COLO668 (cell line): ENCODE results near the gene ARMH2.

ENCODE experiments used
- DNase-seq: peaks from one replicate; lab custom pipeline; 2025; ENCODE audit not compliant: unreplicated experiment; lab: John Stamatoyannopoulos, UW

The ARMH2 gene

DNA sequence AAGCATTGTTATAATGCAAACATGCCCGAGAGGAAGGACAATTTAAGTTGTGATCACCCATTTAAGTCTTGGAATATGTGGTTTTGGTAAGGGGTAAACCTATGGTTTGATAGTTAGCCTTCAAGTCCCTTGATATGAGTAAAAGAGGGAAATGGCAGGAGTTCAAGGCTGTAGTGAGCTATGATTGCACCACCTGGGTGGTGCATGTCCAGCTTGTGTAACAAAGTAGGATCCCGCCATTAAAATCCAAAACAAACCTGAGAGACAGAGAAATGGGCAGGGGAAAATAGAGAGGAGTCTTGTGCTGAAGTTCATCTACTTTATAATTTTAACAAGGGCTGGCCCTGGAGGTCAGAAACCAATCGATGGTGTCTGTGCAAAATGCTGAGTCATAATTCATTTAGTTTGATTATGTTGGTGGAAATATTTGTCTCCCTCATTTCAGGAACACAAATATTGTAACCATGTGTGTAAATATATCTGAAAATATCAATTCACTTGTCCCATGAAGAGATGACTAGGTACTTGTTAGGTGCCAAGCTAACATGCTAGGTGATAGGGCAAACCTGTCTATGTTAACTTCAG, 23.2 kb upstream of the ARMH2 start:
- DNase-seq: no peak

DNA sequence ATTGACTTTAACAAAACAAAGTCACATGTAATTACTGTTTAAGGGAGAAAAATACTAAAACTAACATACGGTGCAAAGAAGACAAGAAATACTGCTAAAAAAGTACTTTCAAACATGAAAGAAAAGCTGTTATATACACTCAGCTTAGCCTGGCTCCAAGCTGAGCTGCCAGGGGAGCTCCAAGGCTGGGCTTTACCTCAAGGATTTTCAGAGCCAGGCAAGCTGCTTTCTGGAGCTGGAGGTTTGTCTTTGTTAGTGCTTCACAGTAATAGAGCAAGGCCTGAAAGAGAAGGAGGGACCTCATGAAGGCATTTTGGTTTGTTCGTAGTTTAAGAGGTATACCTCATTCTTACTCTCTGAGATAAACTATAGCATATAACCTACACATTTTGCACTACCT, 19.6 kb upstream of the ARMH2 start:
- DNase-seq: no peak

DNA sequence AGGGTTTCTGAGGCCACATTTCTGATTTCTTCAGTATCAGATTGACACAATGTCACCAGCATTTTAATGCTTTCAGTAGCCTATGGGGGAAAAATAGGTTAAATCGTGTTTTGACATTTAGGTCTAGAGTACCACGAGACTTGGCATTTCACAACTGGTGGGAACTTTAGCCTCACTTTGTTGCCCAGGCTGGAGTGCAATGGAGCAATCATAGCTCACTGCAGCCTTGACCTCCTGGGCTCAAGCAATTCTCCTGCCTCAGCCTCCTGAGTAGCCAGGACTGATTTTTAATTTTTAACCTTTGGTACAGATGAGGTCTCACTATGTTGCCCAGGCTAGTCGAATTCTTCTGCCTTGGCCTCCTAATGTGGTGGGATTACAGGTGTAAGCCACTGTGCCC, 11.0 kb upstream of the ARMH2 start:
- DNase-seq: no peak

DNA sequence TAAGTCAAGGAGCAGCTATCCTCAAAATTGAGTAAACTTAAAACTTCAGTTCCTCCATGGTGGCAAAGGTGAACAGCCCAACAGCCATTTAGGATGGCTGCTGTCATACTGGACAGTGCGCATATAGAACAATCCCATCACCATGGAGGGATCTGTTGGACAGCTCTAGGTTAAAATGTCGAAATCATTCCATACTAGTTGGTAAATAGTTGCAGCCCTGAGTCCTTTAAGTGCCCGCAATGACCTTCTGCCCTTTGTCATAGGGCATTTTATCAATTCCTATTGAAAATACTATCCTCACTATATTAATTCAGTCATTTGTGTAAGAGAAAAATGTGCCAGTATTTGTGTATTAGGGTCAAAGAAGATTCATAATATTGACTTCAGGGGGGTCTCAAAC, 8.9 kb upstream of the ARMH2 start:
- no peak for DNase-seq

DNA sequence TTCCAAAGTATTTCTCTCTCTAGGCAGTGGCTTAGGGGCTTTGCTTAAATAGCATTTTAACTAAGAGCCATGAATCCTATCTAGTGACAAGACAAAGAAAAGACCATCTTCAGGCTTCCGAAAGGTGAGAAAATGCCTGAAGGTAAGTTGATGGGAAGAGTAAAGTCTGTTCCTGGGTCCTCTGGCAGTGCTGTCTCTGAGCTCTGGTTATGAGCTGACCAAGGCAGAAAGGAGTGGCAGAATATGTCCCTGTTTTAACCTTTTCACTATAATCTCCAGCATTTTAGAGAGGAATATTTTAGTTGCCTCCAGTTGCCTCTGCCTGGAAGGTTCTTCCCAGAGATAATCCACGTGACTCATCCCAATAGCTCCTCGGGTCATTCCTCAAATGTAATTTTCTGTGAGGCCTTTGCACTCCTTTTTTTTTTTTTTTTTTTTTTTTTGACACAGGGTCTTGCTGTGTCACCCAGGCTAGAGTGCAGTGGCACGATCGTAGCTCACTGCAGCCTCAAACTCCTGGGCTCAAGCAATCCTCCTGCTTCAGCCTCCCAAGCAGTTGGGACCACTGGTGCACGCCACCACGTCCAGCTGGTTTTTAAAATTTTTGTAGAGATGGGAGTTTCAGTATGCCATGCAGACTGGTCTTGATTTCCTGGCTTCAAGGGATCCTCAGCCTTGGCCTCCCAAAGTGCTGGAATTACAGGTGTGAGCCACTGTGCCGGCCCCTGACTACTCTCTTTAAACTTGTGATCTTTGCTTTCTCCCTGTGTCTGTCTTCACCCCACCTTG, 3.7 kb upstream of the ARMH2 start:
- no peak for DNase-seq

DNA sequence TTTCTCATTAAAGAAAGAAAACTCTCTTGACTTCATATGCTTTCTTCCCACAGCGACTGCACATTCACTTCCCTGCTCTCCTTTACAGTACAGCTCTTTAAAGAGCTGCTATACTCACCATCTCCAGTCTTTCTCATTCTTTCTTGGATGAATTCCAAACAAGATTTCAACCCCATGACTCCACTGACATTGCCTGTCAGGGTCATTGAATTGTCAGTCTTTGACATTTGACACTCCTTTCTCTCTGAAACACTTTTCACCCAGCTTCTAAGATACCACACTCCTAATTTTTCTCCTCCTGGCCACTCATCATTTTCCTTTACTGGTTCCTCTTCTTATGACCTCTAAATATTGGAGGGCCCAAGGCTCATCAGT, 811 bp upstream of the ARMH2 start:
- DNase-seq: no peak

DNA sequence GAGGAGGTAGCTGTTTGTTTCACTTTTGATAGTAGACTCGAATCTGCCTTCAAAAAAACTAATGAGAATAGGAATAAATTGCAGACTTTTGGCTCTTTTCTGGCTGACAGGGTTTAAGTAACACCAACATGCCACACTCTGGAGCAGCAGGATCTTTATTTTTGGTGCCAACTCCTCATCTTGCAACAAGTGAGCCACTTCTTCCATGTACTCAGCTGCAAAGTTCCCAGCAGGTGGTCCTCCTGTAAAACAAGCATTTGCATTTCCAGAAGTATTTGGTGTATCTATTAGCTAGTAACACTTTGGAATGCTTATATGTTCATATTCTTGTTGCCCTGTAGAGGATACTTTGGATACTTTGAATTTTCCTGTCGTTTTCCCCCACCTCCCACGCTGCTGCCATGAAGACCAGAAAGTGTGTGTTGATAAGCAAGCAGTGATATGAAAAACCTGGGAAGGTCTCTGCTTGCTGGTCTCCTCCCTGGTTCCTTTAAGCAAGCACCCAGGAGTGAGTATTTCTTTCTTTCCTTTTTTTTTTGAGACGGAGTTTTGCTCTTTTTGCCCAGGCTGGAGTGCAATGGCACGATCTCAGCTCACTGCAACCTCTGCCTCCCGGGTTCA, 1.0 kb downstream of the ARMH2 start:
- no peak for DNase-seq

DNA sequence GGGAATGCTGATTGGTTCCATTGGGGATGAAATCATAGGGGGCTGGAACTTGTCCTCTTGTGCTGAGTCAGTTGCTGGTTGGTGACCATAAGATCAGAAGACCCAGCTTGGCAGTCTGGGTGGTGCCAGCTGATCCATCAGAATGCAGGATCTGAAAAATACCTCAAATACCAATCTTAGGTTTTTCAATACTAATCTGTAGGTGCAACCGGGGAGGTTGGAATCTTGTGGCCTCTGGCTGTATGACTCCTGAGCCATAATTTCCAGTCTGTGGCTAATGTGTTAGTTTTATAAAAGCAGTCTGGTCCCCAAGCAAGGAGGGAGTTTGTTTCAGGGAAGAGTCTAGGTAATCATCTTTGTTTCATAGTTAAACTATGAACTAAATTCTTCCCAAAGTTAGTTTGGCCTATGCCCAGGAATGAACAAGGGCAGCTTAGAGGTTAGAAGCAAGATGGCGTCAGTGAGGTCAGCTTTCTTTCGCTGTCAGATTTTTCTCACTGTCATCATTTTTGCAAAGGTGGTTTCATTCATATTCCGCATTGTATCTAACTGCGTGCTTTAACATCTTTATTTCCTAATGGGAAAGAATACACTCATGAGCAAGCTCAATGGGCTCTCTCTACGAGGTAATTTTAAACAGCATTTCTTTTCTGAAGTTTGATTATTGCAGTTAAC, 2.0 kb downstream of the ARMH2 start:
- no peak for DNase-seq

DNA sequence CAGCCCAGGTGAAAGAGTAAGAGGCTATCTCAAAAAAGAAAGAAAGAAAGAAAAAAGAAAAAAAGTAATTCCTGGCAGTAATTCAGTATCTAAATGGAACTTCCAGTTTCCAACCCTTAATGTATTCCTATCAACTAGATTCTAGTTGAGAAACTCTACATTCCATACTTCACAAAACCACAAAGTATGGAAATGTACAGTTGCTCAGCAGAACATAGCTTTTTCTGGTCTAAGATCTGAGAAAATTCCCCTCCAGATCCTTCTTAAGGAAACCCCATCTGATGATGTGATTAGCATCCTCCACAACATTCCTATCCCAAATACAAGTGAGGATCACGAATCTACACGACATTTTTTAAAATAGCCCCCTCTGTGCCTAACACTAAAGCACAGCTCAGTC, 3.6 kb downstream of the ARMH2 start:
- no peak for DNase-seq

DNA sequence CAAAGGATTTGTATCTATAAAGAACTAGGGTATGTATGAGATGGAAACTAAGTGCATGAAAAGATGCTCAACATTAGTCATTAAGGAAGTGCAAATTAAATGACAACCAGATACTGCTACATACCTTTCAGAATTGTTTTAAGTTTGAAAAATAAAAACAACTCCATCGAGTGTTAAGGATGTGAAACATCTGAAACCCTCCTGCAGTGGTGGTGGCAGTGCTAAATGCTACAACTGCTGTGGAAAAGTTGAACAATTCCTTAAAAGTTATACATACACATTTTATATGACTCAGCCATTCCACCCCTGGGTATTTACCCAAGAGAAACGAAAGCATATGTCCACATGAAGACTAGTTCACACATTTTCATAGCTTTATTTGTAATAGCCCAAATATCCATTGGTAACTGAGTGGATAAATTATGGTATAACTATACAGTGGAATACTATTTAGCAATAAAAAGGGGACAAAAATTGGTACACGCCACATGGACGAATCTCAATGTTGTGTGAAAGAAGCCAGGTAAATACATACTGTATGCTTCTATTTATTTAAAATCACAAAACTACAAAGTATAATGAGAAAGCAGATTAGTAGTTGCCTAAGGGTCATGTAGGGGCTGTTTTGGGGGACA, 10.6 kb downstream of the ARMH2 start:
- DNase-seq: no peak

DNA sequence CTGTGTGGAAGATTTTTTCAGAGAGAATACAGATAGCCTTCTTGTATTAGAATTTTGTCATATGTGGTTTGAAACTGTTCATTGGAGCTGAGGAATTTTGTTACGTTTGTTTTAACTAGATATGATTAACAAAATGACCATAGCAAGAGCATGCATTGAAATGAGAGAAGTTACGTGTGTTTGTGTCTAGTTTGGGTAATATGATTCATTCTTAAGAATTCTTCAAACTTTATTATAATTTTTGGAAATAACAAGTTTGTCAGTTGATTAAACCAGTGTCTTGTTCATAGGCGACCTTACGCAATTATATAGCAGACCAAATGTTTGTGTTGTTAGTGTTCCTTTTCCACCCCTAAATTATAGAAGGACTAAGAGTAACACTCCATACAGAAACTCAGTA, 18.5 kb downstream of the ARMH2 start:
- DNase-seq: no peak

DNA sequence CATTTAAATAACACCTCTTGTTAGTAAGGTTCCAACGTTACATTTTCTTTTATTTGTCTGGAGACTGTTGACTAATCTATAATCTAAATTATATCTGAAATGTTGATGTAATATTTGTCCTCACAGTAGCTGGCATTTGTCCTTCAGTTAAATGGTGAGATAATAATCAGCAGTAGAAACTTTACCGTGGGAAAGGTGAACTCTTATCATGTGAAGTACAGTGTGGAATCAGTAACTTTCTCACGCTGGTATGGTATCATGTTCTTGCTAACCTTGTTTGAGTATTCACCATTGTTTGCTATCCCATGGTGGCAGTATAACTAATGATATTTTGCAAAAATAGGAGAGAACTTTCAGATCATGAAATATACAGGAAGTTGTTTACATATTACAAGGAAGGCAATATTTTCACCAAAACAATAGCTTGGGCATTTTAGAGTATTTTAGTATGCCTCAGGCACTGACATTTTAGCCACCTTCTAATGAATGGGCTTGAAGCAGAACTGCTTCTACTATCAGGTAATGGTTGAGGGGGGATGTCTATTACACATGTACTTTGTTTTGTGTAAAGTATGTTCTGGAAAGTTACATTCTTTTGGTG, 19.2 kb downstream of the ARMH2 start:
- no peak for DNase-seq

DNA sequence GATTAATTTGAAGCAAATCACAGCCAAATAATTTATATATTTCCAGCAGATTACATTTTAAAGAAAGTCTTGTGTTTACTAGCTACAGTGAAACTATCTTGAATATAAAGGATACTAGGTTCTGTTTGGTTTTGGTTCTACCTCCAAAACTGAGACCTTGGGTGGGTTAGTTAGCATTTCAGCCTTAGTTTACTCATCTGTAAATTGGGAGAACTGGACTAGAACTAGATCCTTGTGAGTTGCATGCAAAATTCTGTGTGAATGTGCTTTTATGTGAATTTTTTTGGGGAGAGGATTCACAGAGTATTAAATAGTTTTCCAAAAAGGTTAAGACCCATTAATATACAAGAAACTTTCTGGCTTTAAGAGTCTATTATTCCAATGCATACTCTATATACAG, 19.8 kb downstream of the ARMH2 start:
- no peak for DNase-seq

DNA sequence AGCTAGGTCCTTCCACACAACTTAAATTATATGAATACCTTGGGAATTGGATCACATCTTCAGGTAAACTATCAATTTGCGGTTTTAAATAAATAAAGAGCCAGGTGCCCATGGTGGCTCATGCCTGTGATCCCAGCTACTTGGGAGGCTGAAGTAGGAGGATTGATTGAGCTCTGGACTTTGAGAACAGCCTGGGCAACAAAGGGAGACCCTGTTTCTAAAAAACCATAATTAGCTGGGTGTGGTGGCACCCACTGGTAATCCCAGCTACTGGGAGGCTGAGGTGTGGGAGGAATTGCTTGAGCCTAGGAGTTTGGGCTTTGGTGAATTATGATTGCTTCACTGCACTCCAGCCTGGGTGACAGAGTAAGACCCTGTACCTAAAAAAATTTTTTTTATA, 20.6 kb downstream of the ARMH2 start:
- DNase-seq: no peak

DNA sequence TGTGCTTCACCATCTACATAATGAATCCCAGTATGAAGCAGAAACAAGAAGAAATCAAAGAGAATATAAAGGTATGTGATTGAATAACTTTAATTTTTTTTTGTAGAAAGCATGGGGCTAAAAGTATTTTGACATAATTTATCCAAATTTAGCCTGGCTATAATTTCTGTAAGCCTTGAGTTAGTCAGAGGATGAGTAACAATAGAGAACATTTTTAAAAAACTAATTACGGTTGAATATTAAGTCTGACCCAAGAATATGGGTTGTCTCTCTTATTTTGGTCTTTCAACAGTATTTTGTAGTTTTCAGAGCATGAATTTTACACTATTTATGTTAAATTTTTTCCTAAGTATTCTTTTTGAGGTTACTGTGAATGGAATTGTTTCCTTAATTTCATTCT, 21.5 kb downstream of the ARMH2 start:
- DNase-seq: no peak

DNA sequence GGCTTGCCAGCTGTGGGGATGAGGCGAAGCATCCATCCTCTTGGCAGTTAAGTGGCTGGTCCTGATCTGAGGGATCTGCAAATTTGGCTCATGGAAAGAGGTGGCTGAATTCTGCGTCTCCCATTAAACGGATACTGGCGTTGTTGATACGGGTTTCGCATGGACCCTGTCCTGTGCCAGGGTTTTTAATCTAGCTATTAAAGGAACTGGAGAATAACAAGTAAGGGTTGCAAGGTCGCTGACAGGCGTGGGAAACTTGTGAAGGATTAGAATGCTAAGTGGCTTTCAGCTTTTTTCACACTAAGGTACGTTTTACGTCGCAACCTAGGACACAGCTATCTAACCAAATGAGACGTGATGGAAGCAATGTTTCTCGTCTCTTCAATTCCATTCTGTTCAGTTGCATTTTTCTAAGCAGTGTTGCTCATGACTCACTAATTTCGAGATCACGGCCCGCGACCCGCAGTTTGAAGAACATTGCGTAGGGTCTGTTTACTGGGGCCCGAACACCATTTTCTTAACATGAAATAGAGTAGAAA, 23.1 kb downstream of the ARMH2 start:
- peak; percentile 11 for DNase-seq

DNA sequence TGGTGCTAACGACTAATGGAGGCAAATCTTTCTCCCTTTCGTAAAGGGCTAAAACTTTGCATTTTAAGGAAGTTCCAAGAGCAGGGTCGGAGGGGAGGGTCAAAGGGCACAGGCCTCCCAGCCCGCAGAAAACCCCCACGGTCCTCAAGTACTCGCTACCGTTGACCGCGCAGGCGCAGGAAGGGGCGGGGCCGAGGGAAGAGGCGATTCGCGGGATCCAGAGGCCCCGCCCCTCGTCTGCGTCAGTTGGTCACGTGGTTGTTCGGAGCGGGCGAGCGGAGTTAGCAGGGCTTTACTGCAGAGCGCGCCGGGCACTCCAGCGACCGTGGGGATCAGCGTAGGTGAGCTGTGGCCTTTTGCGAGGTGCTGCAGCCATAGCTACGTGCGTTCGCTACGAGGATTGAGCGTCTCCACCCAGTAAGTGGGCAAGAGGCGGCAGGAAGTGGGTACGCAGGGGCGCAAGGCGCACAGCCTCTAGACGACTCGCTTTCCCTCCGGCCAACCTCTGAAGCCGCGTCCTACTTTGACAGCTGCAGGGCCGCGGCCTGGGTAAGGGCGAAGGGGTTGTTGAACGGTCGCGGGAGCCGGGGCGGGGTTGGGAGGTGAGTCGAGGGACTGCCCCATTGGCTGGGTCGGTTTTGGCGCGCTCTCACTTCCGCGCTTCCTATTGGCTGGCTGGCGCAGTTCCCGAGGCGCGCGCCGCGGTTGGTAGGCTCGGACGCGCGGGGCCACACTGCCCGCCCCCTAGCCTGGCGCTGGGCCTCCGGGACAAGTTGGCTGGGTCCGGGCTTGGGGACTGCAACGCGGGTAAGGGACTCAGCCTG, 23.8 kb downstream of the ARMH2 start, which contains the start of gene GMNN:
Gene GMNN (plus strand): TSS at position 242 of the 824 bp plus-strand sequence. CDS start 2,310 bp downstream, outside the sequence.
- DNase-seq: peak; percentile 96

DNA sequence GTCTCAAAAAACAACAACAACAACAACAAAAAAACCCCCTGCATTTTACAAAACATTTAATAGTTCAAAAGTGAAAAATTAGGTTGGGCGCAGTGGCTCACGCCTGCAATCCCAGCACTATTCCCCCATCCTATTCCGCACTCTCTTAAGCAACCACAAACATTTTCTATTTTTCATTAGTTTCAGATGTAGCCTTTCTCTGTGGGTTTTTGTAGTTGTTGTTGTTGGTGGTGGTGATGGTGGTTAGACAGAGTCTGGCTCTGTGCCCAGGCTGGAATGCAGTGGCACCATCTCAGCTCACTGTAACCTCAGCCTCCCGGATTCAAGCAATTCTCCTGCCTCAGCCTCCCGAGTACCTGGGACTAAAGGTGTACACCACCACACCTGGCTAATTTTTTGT, 30.4 kb downstream of the ARMH2 start:
- DNase-seq: no peak

DNA sequence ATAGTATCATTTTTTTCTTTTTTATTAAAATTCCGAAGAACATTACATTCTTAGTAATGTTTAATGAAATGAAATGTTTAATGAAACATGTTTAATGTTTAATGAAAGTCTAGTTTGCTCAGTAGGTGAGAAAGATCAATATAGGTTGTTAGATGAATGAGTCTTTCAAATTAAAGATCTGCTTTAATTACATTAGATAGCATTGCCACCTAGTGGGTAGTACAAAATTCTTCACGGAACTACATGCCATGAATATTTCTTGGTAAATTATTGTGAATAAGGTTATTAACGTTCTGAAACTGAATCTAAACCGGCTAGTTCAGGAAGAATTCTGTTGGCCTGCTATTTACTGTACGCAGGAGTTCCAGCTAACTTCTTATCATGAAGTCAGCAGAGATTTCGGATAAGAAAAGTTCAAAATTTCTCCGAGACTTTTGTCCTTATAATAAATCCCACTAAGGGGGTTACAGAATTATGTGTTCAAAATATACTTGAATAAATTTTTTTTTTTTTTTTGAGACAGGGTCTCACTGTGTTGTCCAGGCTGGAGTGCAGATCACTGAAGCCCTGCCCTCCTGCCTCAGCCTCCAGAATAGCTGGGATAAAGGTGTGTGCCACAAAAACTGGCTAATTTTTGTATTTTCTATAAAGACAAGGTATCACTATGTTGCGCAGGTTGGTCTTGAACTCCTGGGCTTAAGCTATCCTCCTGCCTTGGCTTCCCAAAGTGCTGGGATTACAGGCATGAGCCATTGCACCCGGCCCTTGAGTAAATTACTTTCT, 31.8 kb downstream of the ARMH2 start:
- DNase-seq: no peak
